GM12878 (cell line): ENCODE data around the gene SHROOM2. TPM values are rescaled to one million over a fixed set of nuclear protein-coding genes. Genes with fewer than 3 reads are reported as not detected.

ENCODE experiments used
- ATAC-seq: fragments of 200-7000 bp; cut with Tn5 transposase; 3 replicates; pipeline ENCODE4 v1.9.1; 2020; ENCODE audit warnings: mild to moderate bottlenecking, moderate library complexity
- BruUV-seq: library from RNA; stranded (reverse); fragments of 400-500 nt; replicated peaks from 2 replicates; lab custom pipeline; 2021; lab: Mats Ljungman, UMichigan
- CTCF ChIA-PET: fragments of 300-600 bp; sonication (Branson Sonifier 250); formaldehyde crosslinking; extraction: SDS; loops from one replicate; lab custom pipeline; 2021; ENCODE audit warnings: inconsistent platforms; lab: Yijun Ruan, JAX
- POLR2A ChIA-PET: fragments of 350-600 bp; formaldehyde crosslinking; extraction: SDS; loops from one replicate; lab custom pipeline; 2021; ENCODE audit warnings: inconsistent platforms; lab: Charles Lee
- RAD21 ChIA-PET: fragments of 300-600 bp; sonication (Branson Sonifier 250); formaldehyde crosslinking; loops from one replicate; lab custom pipeline; 2023; ENCODE audit warnings: antibody characterized with exemption; ENCODE audit not compliant: unreplicated experiment; lab: Charles Lee
- SMC1A ChIA-PET: fragments of 300-600 bp; sonication (Branson Sonifier 250); formaldehyde crosslinking; loops from one replicate; lab custom pipeline; 2023; ENCODE audit not compliant: unreplicated experiment, uncharacterized antibody; lab: Charles Lee
- DNase-seq: peaks from one replicate; pipeline ENCODE4 v3.0.0-alpha.2; 2011; ENCODE audit warnings: low read depth, low spot score
- FAIRE-seq: peaks from 3 replicates; lab custom pipeline; 2011; peaks lifted over from hg19 to GRCh38; lab: Jason Lieb, UNC
- H2AFZ ChIP-seq: 2 replicates; pipeline ENCODE4 v1.6.0; 2011; ENCODE audit warnings: low read depth, low read length, control low read depth; ENCODE audit not compliant: control insufficient read depth
- H3K27ac ChIP-seq: 2 replicates; pipeline ENCODE4 v1.5.1; 2011; ENCODE audit warnings: control low read depth; ENCODE audit not compliant: control insufficient read depth, insufficient read depth
- H3K27me3 ChIP-seq, 2 experiments: replicated peaks in 1 of 2; 2 replicates each; pipeline versions ENCODE4 v1.6.0 to v1.6.1; 2011; ENCODE audit warnings: low read length in 1 of 2; ENCODE audit not compliant: control insufficient read depth in 2 of 2, insufficient read depth in 2 of 2
- H3K36me3 ChIP-seq, 2 experiments: 2 replicates each; pipeline ENCODE4 v1.5.1; 2011; ENCODE audit warnings: low read length in 1 of 2; ENCODE audit not compliant: control insufficient read depth in 2 of 2, insufficient read depth in 2 of 2
- H3K4me1 ChIP-seq: 2 replicates; pipeline ENCODE4 v1.6.1; 2011; ENCODE audit warnings: mild to moderate bottlenecking, low read length, moderate library complexity, mixed read lengths; ENCODE audit not compliant: control insufficient read depth, insufficient read depth
- H3K4me2 ChIP-seq: 2 replicates; pipeline ENCODE4 v1.6.0; 2011; ENCODE audit warnings: control low read depth; ENCODE audit not compliant: control insufficient read depth, insufficient read depth
- H3K4me3 ChIP-seq: fragments of 200-600 bp; sonication (generic); 2 replicates; pipeline ENCODE4 v1.5.1; 2016
- H3K79me2 ChIP-seq: 2 replicates; pipeline ENCODE4 v1.6.0; 2011; ENCODE audit warnings: low read length; ENCODE audit not compliant: control insufficient read depth, insufficient read depth
- H3K9ac ChIP-seq: 2 replicates; pipeline ENCODE4 v1.8.0; 2011; ENCODE audit warnings: low read length, control low read depth, mixed read lengths; ENCODE audit not compliant: control insufficient read depth, insufficient read depth
- H3K9me3 ChIP-seq: replicated peaks from 3 replicates; pipeline ENCODE4 v1.5.1; 2011; ENCODE audit warnings: mild to moderate bottlenecking, low read length; ENCODE audit not compliant: control insufficient read depth, insufficient read depth
- H4K20me1 ChIP-seq: 2 replicates; pipeline ENCODE4 v1.6.0; 2011; ENCODE audit not compliant: control insufficient read depth, insufficient read depth
- IRF3 ChIP-seq: fragments of 450-650 bp; IDR thresholded peaks from 2 replicates; pipeline ENCODE4 v1.6.1; 2014; ENCODE audit warnings: mild to moderate bottlenecking
- PAX5 ChIP-seq: IDR thresholded peaks from 2 replicates; pipeline ENCODE4 v1.6.1; 2011; ENCODE audit warnings: low read depth, low read length, borderline replicate concordance
- RUNX3 ChIP-seq: IDR thresholded peaks from 2 replicates; pipeline ENCODE4 v1.6.1; 2012; ENCODE audit warnings: low read length, inconsistent platforms
- WRNIP1 ChIP-seq: IDR thresholded peaks from 2 replicates; pipeline ENCODE4 v1.6.1; 2011; ENCODE audit warnings: low read depth, low read length, improper control_type of control experiment, borderline replicate concordance
- WGBS: methylation state at CpG from one replicate; pipeline ENCODE4 v1.1.6; 2016; ENCODE audit warnings: low lambda C conversion rate; ENCODE audit not compliant: insufficient replicate concordance, insufficient coverage; ENCODE audit errors: missing lambda C conversion rate; 5-methylcytosine and 5-hydroxymethylcytosine counted together
- in situ Hi-C: fragments of 300-500 bp; cut with MboI; formaldehyde crosslinking; loops from 9 replicates; pipeline ENCODE4 v1.14.3; 2018; ENCODE audit warnings: mixed read lengths
- intact Hi-C: fragments of 100-400 bp; cut with micrococcal nuclease; formaldehyde crosslinking; loops from one replicate; pipeline ENCODE4 v1.14.2; 2022; ENCODE audit not compliant: unreplicated experiment
- polyA plus RNA-seq, 11 experiments: library from polyadenylated mRNA; depleted of rRNA in 4 of 11; unstranded in 6 of 11; stranded (reverse) in 5 of 11; fragments of >200 nt; fragmentation: Nextera tagmentation in 4 of 11; fragmentation: Illumina TruSeq in 1 of 11; extraction: Ambion mirVana in 4 of 11; extraction: Trizol in 1 of 11; gene quantifications; 1 replicate in 1 of 11; 2 replicates in 10 of 11; pipeline versions ENCODE4 v1.2.1 to v1.2.3, GENCODE V29; 2011 to 2016; ENCODE audit warnings: inconsistent platforms in 2 of 11, missing spikeins in 2 of 11, low read depth in 1 of 11
- total RNA-seq, 4 experiments: library from RNA; depleted of rRNA in 3 of 4; stranded (reverse); fragments of >200 nt in 3 of 4; fragmentation: Illumina TruSeq in 1 of 4; extraction: Trizol in 1 of 4; gene quantifications; 2 replicates each; pipeline versions ENCODE4 v1.2.1 to v1.2.3, GENCODE V29; 2013 to 2021

The SHROOM2 gene
- total and polyA plus RNA-seq, 10 of the 15 experiments (the other 5 are each of a cell fraction or from before 2014, with no cell fraction given): under 0.01 to 0.15 (median 0.09) TPM; not detected in 2

GRCh38 chrX:9816084-9816700 is 30.0 kb downstream of the SHROOM2 start:
- ATAC-seq: no peak

GRCh38 chrX:9821572-9821971 is 35.3 kb downstream of the SHROOM2 start:
- in situ Hi-C loops: no loop called here

More at GRCh38 chrX:9816084-9816700, 30.0 kb downstream of the SHROOM2 start:
- ChIA-PET POLR2A (no interaction called here), SMC1A (no interaction called here), RAD21 (no interaction called here), CTCF (no interaction called here)
- H3K27ac ChIP-seq: no peak overlapping the region
- H4K20me1 ChIP-seq: no peaks in the 10 kb centered on the region
- no peaks in the 10 kb centered on the region for H3K79me2 ChIP-seq
- DNase-seq (no peak), FAIRE-seq (no peak)
- H3K36me3 ChIP-seq: no peaks in the 10 kb centered on the region
- 20% methylated on average over 10 of the region's 10 CpGs for WGBS
- no peak overlapping the region for H3K4me2 ChIP-seq
- in situ Hi-C loops (no loop called here), intact Hi-C loops (no loop called here)
- no peaks in the 10 kb centered on the region for H3K27me3 ChIP-seq
- H2AFZ ChIP-seq: no peak overlapping the region
- no TSS peak for BruUV-seq
- H3K4me3 ChIP-seq: no peak overlapping the region
- TF ChIP-seq RUNX3: 0 out of 2 replicates have a peak, but pooled peaks have one; percentile 7
- TF ChIP-seq IRF3: no peak
- no peaks in the 10 kb centered on the region for H3K4me1 ChIP-seq
- no peak overlapping the region for H3K9ac ChIP-seq
- no peaks in the 10 kb centered on the region for H3K9me3 ChIP-seq

More at GRCh38 chrX:9821572-9821971, 35.3 kb downstream of the SHROOM2 start:
- Histone ChIP-seq H3K4me2 (no peak overlapping the region), H3K9ac (no peak overlapping the region), H3K4me1 (no peaks in the 10 kb centered on the region), H3K27me3 (no peaks in the 10 kb centered on the region; a peak in 1 of 4 replicates), H3K27ac (no peak overlapping the region), H4K20me1 (no peaks in the 10 kb centered on the region), H3K36me3 (no peaks in the 10 kb centered on the region), H3K79me2 (no peaks in the 10 kb centered on the region), H2AFZ (no peak overlapping the region), H3K9me3 (no peaks in the 10 kb centered on the region), H3K4me3 (no peak overlapping the region)
- ATAC-seq: no peak
- POLR2A ChIA-PET: interaction anchor here (0.6 kb wide), 1 partner anchor 26 kb away, joined by 5 read pairs; no protein-coding TSS in a partner anchor
- DNase-seq: no peak
- FAIRE-seq: no peak
- RAD21 ChIA-PET: no interaction called here
- TF ChIP-seq WRNIP1 (no peak), PAX5 (no peak)
- no TSS peak for BruUV-seq
- SMC1A ChIA-PET: interaction anchor here (0.7 kb wide), 1 partner anchor 569 kb away, joined by 3 read pairs; no protein-coding TSS in a partner anchor
- intact Hi-C loops: no loop called here
- CTCF ChIA-PET: no interaction called here
- 25% methylated on average over 7 of the region's 7 CpGs for WGBS
